Activated CD8-positive, alpha-beta memory T cell treated with anti-CD3 and anti-CD28 coated beads for 24 hours (primary cell): ENCODE results near the gene ANKRD33B.

Source experiments
- DNase-seq: peaks from one replicate; pipeline ENCODE4 v3.0.0-alpha.2; 2020

The ANKRD33B gene

GRCh38 chr5:10644192-10644591 is 80.3 kb downstream of the ANKRD33B start:
- no peak for DNase-seq

- no peak for DNase-seq
Measured at GRCh38 chr5:10645146-10645545, 81.3 kb downstream of the ANKRD33B start.

- no peak for DNase-seq
Measured at GRCh38 chr5:10645671-10646070, 81.8 kb downstream of the ANKRD33B start.

- DNase-seq = no peak
Measured at GRCh38 chr5:10647640-10648039, 83.8 kb downstream of the ANKRD33B start.

- DNase-seq = no peak
Measured at GRCh38 chr5:10648806-10649665, 85.2 kb downstream of the ANKRD33B start.

GRCh38 chr5:10649666-10650380 is 86.0 kb downstream of the ANKRD33B start:
- DNase-seq = no peak

GRCh38 chr5:10652151-10652550 is 88.3 kb downstream of the ANKRD33B start:
- no peak for DNase-seq

- DNase-seq = no peak
Measured at GRCh38 chr5:10652606-10653005, 88.7 kb downstream of the ANKRD33B start.

- no peak for DNase-seq
Measured at GRCh38 chr5:10653043-10653442, 89.2 kb downstream of the ANKRD33B start.

GRCh38 chr5:10653751-10654400 is 90.0 kb downstream of the ANKRD33B start:
- DNase-seq = no peak

- no peak for DNase-seq
Measured at GRCh38 chr5:10654566-10654965, 90.7 kb downstream of the ANKRD33B start.

- no peak for DNase-seq
Measured at GRCh38 chr5:10655161-10655971, 91.5 kb downstream of the ANKRD33B start.

GRCh38 chr5:10655972-10656830 is 92.3 kb downstream of the ANKRD33B start:
- DNase-seq = no peak

GRCh38 chr5:10658265-10658664 is 94.4 kb downstream of the ANKRD33B start:
- no peak for DNase-seq

- no peak for DNase-seq
Measured at GRCh38 chr5:10660135-10660534, 96.3 kb downstream of the ANKRD33B start.

GRCh38 chr5:10660720-10661387 is 97.0 kb downstream of the ANKRD33B start:
- no peak for DNase-seq

- DNase-seq = no peak
Measured at GRCh38 chr5:10661401-10661800, 97.5 kb downstream of the ANKRD33B start.

GRCh38 chr5:10662083-10662482 is 98.2 kb downstream of the ANKRD33B start:
- DNase-seq = no peak

GRCh38 chr5:10662661-10663488 is 99.0 kb downstream of the ANKRD33B start:
- no peak for DNase-seq

- DNase-seq = peak; percentile 37
Measured at GRCh38 chr5:10663489-10664179, 99.8 kb downstream of the ANKRD33B start.
